Astrocyte (in vitro differentiated cells and primary cell): Measurements from ENCODE around the gene CSAG3. TPM values are rescaled to one million over a fixed set of nuclear protein-coding genes. Genes with fewer than 3 reads are reported as not detected.
"Not testable (repeated sequence)": the region's sequence is repeated elsewhere in the genome, so short reads cannot be mapped to it uniquely, and the experiment has no call there.

Source experiments
- DNase-seq: peaks from one replicate; pipeline ENCODE4 v3.0.0-alpha.2; 2010; ENCODE audit warnings: low read depth
- FAIRE-seq: peaks from 2 replicates; lab custom pipeline; 2011; peaks lifted over from hg19 to GRCh38; lab: Jason Lieb, UNC
- H2AFZ ChIP-seq: 2 replicates; pipeline ENCODE4 v1.6.0; 2012; ENCODE audit warnings: low read depth, low read length, inconsistent platforms
- H3K27ac ChIP-seq: 2 replicates; pipeline ENCODE4 v1.5.1; 2011; ENCODE audit warnings: low read depth, low read length, inconsistent platforms
- H3K27me3 ChIP-seq: 2 replicates; pipeline ENCODE4 v1.6.0; 2011; ENCODE audit warnings: low read length, inconsistent platforms; ENCODE audit not compliant: insufficient read depth
- H3K36me3 ChIP-seq: 2 replicates; pipeline ENCODE4 v1.5.1; 2011; ENCODE audit warnings: low read length, inconsistent platforms; ENCODE audit not compliant: insufficient read depth
- H3K4me1 ChIP-seq: 2 replicates; pipeline ENCODE4 v1.5.1; 2011; ENCODE audit warnings: low read length, inconsistent platforms; ENCODE audit not compliant: insufficient read depth
- H3K4me2 ChIP-seq: 2 replicates; pipeline ENCODE4 v1.6.0; 2012; ENCODE audit warnings: low read length, inconsistent platforms
- H3K4me3 ChIP-seq: 2 replicates; pipeline ENCODE4 v1.5.1; 2011; ENCODE audit warnings: low read depth, mild to moderate bottlenecking, low read length, inconsistent platforms; ENCODE audit not compliant: insufficient read depth
- H3K79me2 ChIP-seq: 2 replicates; pipeline ENCODE4 v1.6.0; 2012; ENCODE audit warnings: mild to moderate bottlenecking, low read length, inconsistent platforms; ENCODE audit not compliant: insufficient read depth
- H3K9ac ChIP-seq: 2 replicates; pipeline ENCODE4 v1.6.0; 2012; ENCODE audit warnings: mild to moderate bottlenecking, low read length, inconsistent platforms
- H3K9me3 ChIP-seq: 2 replicates; pipeline ENCODE4 v1.5.1; 2012; ENCODE audit warnings: low read depth, mild to moderate bottlenecking, low read length, inconsistent platforms; ENCODE audit not compliant: insufficient read depth
- H4K20me1 ChIP-seq: 2 replicates; pipeline ENCODE4 v1.6.0; 2012; ENCODE audit warnings: low read length, inconsistent platforms; ENCODE audit not compliant: insufficient read depth
- H3K27ac Mint-ChIP-seq: one replicate; pipeline ENCODE4 v1.8.0; 2021; ENCODE audit warnings: mild to moderate bottlenecking, mixed read lengths; ENCODE audit not compliant: unreplicated experiment
- H3K27me3 Mint-ChIP-seq: one replicate; pipeline ENCODE4 v1.8.0; 2021; ENCODE audit warnings: low read depth, mixed read lengths; ENCODE audit not compliant: unreplicated experiment
- H3K36me3 Mint-ChIP-seq: one replicate; pipeline ENCODE4 v1.8.0; 2021; ENCODE audit warnings: low read depth, mixed read lengths; ENCODE audit not compliant: unreplicated experiment
- H3K4me1 Mint-ChIP-seq: one replicate; pipeline ENCODE4 v1.8.0; 2021; ENCODE audit warnings: low read depth, mixed read lengths; ENCODE audit not compliant: unreplicated experiment
- H3K4me3 Mint-ChIP-seq: one replicate; pipeline ENCODE4 v1.8.0; 2021; ENCODE audit warnings: mild to moderate bottlenecking, moderate library complexity, mixed read lengths; ENCODE audit not compliant: unreplicated experiment
- H3K9me3 Mint-ChIP-seq: one replicate; pipeline ENCODE4 v1.8.0; 2021; ENCODE audit warnings: mild to moderate bottlenecking, mixed read lengths; ENCODE audit not compliant: unreplicated experiment
- EZH2 ChIP-seq: IDR thresholded peaks from 2 replicates; pipeline ENCODE4 v1.6.1; 2012; ENCODE audit warnings: mild to moderate bottlenecking, low read length, inconsistent platforms; ENCODE audit not compliant: insufficient read depth
- total RNA-seq: library from RNA; stranded (reverse); gene quantifications from 2 replicates; pipeline ENCODE4 v1.2.1, GENCODE V29; 2021
- TF ChIP-seq, protein P1 (sequence below): IDR thresholded peaks from 2 replicates; pipeline ENCODE4 v1.5.1; 2011; ENCODE audit warnings: low read depth, mild to moderate bottlenecking, inconsistent platforms, low read length, moderate library complexity; ENCODE audit not compliant: insufficient read depth

Gene CSAG3
- total RNA-seq, 1 donor from 2014 or later, result 6.6 TPM

DNA sequence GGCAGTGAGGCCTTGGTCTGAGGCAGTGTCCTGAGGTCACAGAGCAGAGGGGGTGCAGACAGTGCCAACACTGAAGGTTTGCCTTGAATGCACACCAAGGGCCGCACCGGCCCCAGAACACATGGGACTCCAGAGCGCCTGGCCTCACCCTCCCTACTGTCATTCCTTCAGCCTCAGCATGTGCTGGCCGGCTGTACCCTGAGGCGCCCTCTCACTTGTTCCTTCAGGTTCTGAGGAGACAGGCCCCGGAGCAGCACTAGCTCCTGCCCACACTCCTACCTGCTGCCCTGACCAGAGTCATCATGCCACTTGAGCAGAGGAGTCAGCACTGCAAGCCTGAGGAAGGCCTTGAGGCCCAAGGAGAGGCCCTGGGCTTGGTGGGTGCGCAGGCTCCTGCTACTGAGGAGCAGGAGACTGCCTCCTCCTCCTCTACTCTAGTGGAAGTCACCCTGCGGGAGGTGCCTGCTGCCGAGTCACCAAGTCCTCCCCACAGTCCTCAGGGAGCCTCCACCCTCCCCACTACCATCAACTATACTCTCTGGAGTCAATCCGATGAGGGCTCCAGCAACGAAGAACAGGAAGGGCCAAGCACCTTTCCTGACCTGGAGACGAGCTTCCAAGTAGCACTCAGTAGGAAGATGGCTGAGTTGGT lies 23.0 kb upstream of the CSAG3 start:
- Histone ChIP-seq H3K4me2 (no peak overlapping the region), H3K4me3 (no peak overlapping the region), H3K9me3 (no peaks in the 10 kb centered on the region), H4K20me1 (no peaks in the 10 kb centered on the region), H3K4me1 (no peaks in the 10 kb centered on the region), H3K9ac (no peak overlapping the region), H3K36me3 (no peaks in the 10 kb centered on the region), H3K27ac (no peak overlapping the region), H3K27me3 (no peaks in the 10 kb centered on the region), H2AFZ (no peak overlapping the region), H3K79me2 (no peaks in the 10 kb centered on the region)
- Mint-ChIP-seq H3K4me3 (no peak overlapping the region), H3K27me3 (no peaks in the 10 kb centered on the region), H3K27ac (no peak overlapping the region), H3K36me3 (no peaks in the 10 kb centered on the region), H3K4me1 (no peaks in the 10 kb centered on the region), H3K9me3 (no peaks in the 10 kb centered on the region)
- no peak for DNase-seq
- TF ChIP-seq EZH2, result no peak
- no peak for FAIRE-seq

DNA sequence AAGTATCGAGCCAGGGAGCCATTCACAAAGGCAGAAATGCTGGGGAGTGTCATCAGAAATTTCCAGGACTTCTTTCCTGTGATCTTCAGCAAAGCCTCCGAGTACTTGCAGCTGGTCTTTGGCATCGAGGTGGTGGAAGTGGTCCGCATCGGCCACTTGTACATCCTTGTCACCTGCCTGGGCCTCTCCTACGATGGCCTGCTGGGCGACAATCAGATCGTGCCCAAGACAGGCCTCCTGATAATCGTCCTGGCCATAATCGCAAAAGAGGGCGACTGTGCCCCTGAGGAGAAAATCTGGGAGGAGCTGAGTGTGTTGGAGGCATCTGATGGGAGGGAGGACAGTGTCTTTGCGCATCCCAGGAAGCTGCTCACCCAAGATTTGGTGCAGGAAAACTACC lies 22.5 kb upstream of the CSAG3 start:
- H4K20me1 ChIP-seq, H3K4me1 Mint-ChIP-seq, DNase-seq, H3K36me3 ChIP-seq, FAIRE-seq, H3K36me3 Mint-ChIP-seq, H3K27ac ChIP-seq, H3K4me1 ChIP-seq, H3K4me3 Mint-ChIP-seq, H3K9me3 Mint-ChIP-seq, H3K4me2 ChIP-seq, H3K27me3 ChIP-seq, H2AFZ ChIP-seq, H3K27me3 Mint-ChIP-seq, H3K9me3 ChIP-seq, H3K9ac ChIP-seq, H3K4me3 ChIP-seq, H3K79me2 ChIP-seq, H3K27ac Mint-ChIP-seq: not testable (repeated sequence)

DNA sequence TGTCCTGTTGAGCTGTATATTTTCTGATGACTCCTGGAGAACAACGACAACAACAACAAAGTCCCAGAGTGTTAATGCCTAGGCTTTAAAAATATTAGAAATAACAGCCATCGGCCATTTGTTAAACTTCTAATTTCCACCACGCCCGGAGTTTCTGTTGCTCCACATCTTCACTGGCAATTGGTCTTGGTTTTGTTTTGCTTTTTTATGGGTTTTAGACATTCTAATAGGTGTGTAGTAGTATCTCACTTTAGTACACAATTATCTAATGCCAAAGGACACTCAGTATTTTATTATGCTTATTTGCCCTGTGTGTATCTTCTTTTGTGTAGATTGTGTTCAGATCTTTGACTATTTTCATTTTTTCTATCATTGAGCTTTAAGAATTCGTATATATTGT lies 20.5 kb upstream of the CSAG3 start:
- no peak overlapping the region for H3K4me3 Mint-ChIP-seq
- no peak overlapping the region for H3K27ac Mint-ChIP-seq
- no peaks in the 10 kb centered on the region for H3K9me3 ChIP-seq
- no peaks in the 10 kb centered on the region for H3K36me3 ChIP-seq
- TF ChIP-seq, protein P1, sequence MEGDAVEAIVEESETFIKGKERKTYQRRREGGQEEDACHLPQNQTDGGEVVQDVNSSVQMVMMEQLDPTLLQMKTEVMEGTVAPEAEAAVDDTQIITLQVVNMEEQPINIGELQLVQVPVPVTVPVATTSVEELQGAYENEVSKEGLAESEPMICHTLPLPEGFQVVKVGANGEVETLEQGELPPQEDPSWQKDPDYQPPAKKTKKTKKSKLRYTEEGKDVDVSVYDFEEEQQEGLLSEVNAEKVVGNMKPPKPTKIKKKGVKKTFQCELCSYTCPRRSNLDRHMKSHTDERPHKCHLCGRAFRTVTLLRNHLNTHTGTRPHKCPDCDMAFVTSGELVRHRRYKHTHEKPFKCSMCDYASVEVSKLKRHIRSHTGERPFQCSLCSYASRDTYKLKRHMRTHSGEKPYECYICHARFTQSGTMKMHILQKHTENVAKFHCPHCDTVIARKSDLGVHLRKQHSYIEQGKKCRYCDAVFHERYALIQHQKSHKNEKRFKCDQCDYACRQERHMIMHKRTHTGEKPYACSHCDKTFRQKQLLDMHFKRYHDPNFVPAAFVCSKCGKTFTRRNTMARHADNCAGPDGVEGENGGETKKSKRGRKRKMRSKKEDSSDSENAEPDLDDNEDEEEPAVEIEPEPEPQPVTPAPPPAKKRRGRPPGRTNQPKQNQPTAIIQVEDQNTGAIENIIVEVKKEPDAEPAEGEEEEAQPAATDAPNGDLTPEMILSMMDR, result no peak
- TF ChIP-seq EZH2, result no peak
- peak; percentile 52 for FAIRE-seq
- no peaks in the 10 kb centered on the region for H3K27me3 Mint-ChIP-seq
- no peaks in the 10 kb centered on the region for H4K20me1 ChIP-seq
- H3K4me3 ChIP-seq, result no peak overlapping the region
- no peaks in the 10 kb centered on the region for H3K9me3 Mint-ChIP-seq
- H3K36me3 Mint-ChIP-seq, result no peaks in the 10 kb centered on the region
- DNase-seq, result no peak
- H3K4me1 ChIP-seq, result no peaks in the 10 kb centered on the region
- H3K27me3 ChIP-seq, result no peaks in the 10 kb centered on the region
- no peak overlapping the region for H3K27ac ChIP-seq
- no peak overlapping the region for H2AFZ ChIP-seq
- no peaks in the 10 kb centered on the region for H3K4me1 Mint-ChIP-seq
- no peak overlapping the region for H3K9ac ChIP-seq
- H3K79me2 ChIP-seq, result no peaks in the 10 kb centered on the region
- no peak overlapping the region for H3K4me2 ChIP-seq

DNA sequence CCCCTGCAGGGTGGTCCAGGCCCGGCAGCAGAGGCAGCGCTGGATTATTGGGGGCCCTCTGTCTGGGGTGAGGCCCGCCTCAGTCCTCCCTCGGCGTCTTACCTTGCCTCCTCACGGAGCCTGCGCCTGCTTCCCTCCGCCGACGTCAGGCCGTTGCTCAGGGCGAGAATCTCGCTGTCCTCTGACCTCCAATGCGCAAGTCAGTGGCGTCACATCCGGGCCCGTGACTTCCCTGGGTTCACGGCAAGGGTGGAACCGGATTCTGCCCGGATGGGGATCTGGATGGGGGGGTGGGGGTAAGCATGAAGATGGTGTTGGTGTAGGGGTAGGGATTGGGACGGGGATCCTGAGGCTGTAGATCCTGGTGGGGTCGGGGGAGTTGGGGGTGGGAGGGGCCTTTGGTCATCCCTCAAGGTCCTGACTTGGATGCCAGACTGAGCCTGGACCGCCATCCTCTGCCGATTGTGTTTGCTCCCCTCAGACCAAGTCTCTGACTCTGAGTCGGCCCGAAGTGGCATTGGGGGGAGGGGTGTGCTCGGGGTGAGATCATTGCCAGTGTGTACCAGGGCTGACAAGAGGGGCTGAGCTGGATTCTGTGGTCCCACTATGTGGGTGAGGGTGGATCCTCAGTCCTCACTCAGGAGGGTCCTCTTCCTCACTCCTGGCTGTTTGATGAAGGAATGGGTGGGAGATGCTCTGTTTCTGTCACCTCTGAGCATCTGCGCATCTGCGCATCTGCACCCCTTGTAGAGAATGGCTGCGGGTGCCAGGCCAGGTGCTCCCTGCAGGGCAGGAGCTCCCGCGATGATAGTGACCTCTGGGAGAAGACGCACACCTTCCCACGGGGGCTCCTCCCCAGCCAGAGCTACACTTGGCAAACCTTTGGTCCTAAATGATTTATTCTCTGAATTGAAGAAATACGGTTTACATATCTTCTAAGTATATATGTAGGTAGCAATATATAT lies 5.0 kb upstream of the CSAG3 start, which contains the start of gene MAGEA2:
TSS of gene MAGEA2 (minus strand) at position 157 of the 965 bp plus-strand sequence. CDS start 2,479 bp downstream, outside the sequence.
- H3K27me3 ChIP-seq, H3K79me2 ChIP-seq, H4K20me1 ChIP-seq, H3K4me3 ChIP-seq, H3K4me2 ChIP-seq, H3K9me3 ChIP-seq, H3K4me3 Mint-ChIP-seq, H3K4me1 ChIP-seq, H3K27me3 Mint-ChIP-seq, FAIRE-seq, H3K27ac ChIP-seq, DNase-seq, H3K4me1 Mint-ChIP-seq, H3K9me3 Mint-ChIP-seq, H3K27ac Mint-ChIP-seq, H3K36me3 Mint-ChIP-seq, H2AFZ ChIP-seq, H3K9ac ChIP-seq, H3K36me3 ChIP-seq: not testable (repeated sequence)

DNA sequence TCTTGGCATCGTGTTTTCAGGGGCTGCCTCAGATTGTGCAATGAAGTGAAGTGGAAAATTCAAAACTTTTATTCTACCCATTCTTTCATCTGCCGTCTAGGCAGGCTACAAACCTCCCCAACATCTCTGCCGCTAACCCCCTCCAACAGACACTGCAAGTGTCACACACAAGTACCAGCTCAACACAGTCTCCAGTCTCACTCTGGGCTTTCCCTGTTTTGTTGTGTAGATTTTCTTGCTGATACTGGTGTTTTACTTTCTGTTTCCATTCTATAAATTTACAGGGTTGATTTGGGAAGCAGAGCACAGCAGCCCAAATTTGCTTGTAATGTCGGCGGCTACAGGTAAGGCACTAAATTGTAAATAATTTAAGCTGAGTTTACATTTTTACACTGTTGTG lies 4.1 kb upstream of the CSAG3 start:
- H3K27me3 ChIP-seq, H3K9me3 ChIP-seq, H3K4me1 ChIP-seq, H2AFZ ChIP-seq, H3K4me3 Mint-ChIP-seq, H3K27ac ChIP-seq, H3K4me1 Mint-ChIP-seq, H4K20me1 ChIP-seq, H3K36me3 ChIP-seq, FAIRE-seq, H3K79me2 ChIP-seq, H3K27me3 Mint-ChIP-seq, H3K4me3 ChIP-seq, H3K4me2 ChIP-seq, H3K36me3 Mint-ChIP-seq, DNase-seq, H3K9ac ChIP-seq, H3K27ac Mint-ChIP-seq, H3K9me3 Mint-ChIP-seq: not testable (repeated sequence)
